H1 (cell line): ENCODE results near the gene RGS9.

ENCODE experiments used
- CHD2 ChIP-seq: IDR thresholded peaks from 2 replicates; pipeline ENCODE4 v1.6.1; 2012; ENCODE audit warnings: low read length, improper control_type of control experiment
- EZH2 ChIP-seq: fragments of 200-600 bp; sonication (generic); IDR thresholded peaks from 2 replicates; pipeline ENCODE4 v1.7.1; 2012; ENCODE audit warnings: low read depth, mild to moderate bottlenecking, moderate library complexity, low read length, inconsistent platforms; ENCODE audit not compliant: severe bottlenecking
- GABPA ChIP-seq: IDR thresholded peaks from 2 replicates; pipeline ENCODE4 v1.6.1; 2011; ENCODE audit warnings: mild to moderate bottlenecking, low read length, moderate library complexity, borderline replicate concordance; ENCODE audit not compliant: insufficient read depth
- MAFK ChIP-seq: IDR thresholded peaks from 2 replicates; pipeline ENCODE4 v1.6.1; 2012; ENCODE audit warnings: low read depth, mild to moderate bottlenecking, improper control_type of control experiment, low read length
- POLR2A ChIP-seq, 2 experiments: IDR thresholded peaks; 1 replicate in 1 of 2; 2 replicates in 1 of 2; pipeline ENCODE4 v1.6.1; 2011; ENCODE audit warnings: low read depth in 2 of 2, low read length in 2 of 2, mild to moderate bottlenecking in 2 of 2; ENCODE audit errors: control extremely low read depth in 1 of 2
- POLR2AphosphoS5 ChIP-seq: IDR thresholded peaks from 2 replicates; pipeline ENCODE4 v1.6.1; 2011; ENCODE audit warnings: low read depth, low read length
- RAD21 ChIP-seq, 2 experiments: IDR thresholded peaks in 1 of 2; conservative IDR thresholded peaks in 1 of 2; 2 replicates each; pipeline ENCODE4 v1.6.1; 2011; ENCODE audit warnings: low read depth in 2 of 2, low read length in 2 of 2, improper control_type of control experiment in 1 of 2, inconsistent platforms in 1 of 2, mild to moderate bottlenecking in 1 of 2, moderate library complexity in 1 of 2
- RBBP5 ChIP-seq: IDR thresholded peaks from 2 replicates; pipeline ENCODE4 v1.7.1; 2012; ENCODE audit warnings: low read depth, mild to moderate bottlenecking, inconsistent platforms, low read length, moderate library complexity, borderline replicate concordance
- YY1 ChIP-seq: IDR thresholded peaks from 2 replicates; pipeline ENCODE4 v1.6.1; 2011; ENCODE audit warnings: low read depth, mild to moderate bottlenecking, low read length
- TF ChIP-seq, protein P1 (sequence below), 3 experiments: IDR thresholded peaks; 1 replicate in 2 of 3; 2 replicates in 1 of 3; pipeline versions ENCODE4 v1.5.1 to v1.6.1; 2011; ENCODE audit warnings: low read length in 3 of 3, mild to moderate bottlenecking in 3 of 3, inconsistent platforms in 2 of 3, low read depth in 1 of 3, moderate library complexity in 1 of 3; ENCODE audit not compliant: insufficient read depth in 1 of 3; ENCODE audit errors: control extremely low read depth in 1 of 3

DNA sequence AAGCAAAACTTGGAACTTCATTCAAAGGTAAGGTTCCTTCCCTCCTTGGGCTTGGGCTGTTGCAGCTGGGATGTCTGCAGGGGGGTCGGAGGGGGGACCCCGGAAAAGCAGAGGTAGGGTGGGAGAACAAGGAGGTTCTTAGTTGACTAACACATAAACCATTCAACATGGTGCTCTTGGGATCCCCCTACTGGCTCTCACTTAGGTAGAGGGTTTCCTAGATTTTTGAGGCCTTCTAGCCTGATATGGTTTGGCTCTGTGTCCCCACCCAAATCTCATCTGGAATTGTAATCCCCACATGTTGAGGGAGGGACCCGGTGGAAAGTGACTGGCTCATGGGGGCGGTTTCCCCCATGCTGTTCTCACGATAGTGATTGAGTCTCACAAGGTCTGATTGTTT lies 93.9 kb downstream of the RGS9 start:
- TF ChIP-seq YY1 (no peak), MAFK (no peak), RAD21 (IDR thresholded peaks at IDR 0.05 in 1 of 2, conservative IDR thresholded peaks at IDR 0.05 in 1 of 2; ENCODE audit: low read depth in 2 of 2, low read length in 2 of 2) (peak in 1 of 2 experiments; percentile 21; a peak in 2 of 4 replicates), POLR2AphosphoS5 (no peak), RBBP5 (no peak), POLR2A (IDR thresholded peaks at IDR 0.05; ENCODE audit: control extremely low read depth in 1 of 2, low read depth in 2 of 2, low read length in 2 of 2) (no peak), CHD2 (no peak), GABPA (no peak), EZH2 (no peak)
- TF ChIP-seq, protein P1, sequence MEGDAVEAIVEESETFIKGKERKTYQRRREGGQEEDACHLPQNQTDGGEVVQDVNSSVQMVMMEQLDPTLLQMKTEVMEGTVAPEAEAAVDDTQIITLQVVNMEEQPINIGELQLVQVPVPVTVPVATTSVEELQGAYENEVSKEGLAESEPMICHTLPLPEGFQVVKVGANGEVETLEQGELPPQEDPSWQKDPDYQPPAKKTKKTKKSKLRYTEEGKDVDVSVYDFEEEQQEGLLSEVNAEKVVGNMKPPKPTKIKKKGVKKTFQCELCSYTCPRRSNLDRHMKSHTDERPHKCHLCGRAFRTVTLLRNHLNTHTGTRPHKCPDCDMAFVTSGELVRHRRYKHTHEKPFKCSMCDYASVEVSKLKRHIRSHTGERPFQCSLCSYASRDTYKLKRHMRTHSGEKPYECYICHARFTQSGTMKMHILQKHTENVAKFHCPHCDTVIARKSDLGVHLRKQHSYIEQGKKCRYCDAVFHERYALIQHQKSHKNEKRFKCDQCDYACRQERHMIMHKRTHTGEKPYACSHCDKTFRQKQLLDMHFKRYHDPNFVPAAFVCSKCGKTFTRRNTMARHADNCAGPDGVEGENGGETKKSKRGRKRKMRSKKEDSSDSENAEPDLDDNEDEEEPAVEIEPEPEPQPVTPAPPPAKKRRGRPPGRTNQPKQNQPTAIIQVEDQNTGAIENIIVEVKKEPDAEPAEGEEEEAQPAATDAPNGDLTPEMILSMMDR (IDR thresholded peaks at IDR 0.05; ENCODE audit: control extremely low read depth in 1 of 3, insufficient read depth in 1 of 3, low read depth in 1 of 3, low read length in 3 of 3): peak in 1 of 3 experiments; percentile 10; a peak in 1 of 4 replicates
